ENCODE results near the gene RAD51B.

The RAD51B gene

GRCh38 chr14:68464711-68465110 is 645.1 kb downstream of the RAD51B start:
- DNase-seq (ENCODE audit: low read depth, low spot score), result peak; percentile 69
- no peak overlapping the region for H3K4me3 ChIP-seq (ENCODE audit: low read depth, low read length)
- TF ChIP-seq, protein P1, sequence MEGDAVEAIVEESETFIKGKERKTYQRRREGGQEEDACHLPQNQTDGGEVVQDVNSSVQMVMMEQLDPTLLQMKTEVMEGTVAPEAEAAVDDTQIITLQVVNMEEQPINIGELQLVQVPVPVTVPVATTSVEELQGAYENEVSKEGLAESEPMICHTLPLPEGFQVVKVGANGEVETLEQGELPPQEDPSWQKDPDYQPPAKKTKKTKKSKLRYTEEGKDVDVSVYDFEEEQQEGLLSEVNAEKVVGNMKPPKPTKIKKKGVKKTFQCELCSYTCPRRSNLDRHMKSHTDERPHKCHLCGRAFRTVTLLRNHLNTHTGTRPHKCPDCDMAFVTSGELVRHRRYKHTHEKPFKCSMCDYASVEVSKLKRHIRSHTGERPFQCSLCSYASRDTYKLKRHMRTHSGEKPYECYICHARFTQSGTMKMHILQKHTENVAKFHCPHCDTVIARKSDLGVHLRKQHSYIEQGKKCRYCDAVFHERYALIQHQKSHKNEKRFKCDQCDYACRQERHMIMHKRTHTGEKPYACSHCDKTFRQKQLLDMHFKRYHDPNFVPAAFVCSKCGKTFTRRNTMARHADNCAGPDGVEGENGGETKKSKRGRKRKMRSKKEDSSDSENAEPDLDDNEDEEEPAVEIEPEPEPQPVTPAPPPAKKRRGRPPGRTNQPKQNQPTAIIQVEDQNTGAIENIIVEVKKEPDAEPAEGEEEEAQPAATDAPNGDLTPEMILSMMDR (IDR thresholded peaks at IDR 0.05; ENCODE audit: low read depth, low read length), result no peak
- in situ Hi-C loops (cut with HindIII; ENCODE audit: low sequenced_read_pairs), result no loop called here

DNA sequence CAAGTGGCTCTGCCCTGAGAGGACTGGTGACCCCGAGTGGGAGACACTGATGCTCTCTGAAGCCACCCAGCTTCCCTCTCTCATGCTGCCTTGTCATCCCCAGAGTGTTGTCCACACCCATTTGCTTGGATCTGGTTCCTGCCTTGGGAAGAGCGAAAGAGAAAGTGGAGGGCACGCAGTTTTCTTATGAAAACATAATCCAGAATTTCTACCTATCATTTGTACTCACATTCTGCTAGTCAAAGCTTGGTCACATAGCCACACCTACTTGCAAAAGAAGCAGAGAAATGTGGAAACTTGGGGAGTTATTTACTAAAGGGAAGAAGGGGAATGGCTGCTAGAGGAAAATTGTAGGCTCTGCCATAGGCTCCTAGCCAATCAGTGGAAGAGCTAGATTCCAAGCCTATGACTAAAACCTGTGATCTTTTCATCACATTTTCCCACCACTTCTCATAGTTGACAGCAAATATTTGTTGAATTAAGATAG is 647.0 kb downstream of the RAD51B start:
- DNase-seq (ENCODE audit: low read depth, low spot score), result peak; percentile 85
- TF ChIP-seq, protein P1 (IDR thresholded peaks at IDR 0.05; ENCODE audit: low read depth, low read length), result no peak
- in situ Hi-C loops (cut with HindIII; ENCODE audit: low sequenced_read_pairs), result no loop called here
- H3K4me3 ChIP-seq (ENCODE audit: low read depth, low read length), result no peak overlapping the region

- DNase-seq (ENCODE audit: low read depth, low spot score), result no peak
- TF ChIP-seq, protein P1 (IDR thresholded peaks at IDR 0.05; ENCODE audit: low read depth, low read length), result no peak
- in situ Hi-C loops (cut with HindIII; ENCODE audit: low sequenced_read_pairs), result no loop called here
- H3K4me3 ChIP-seq (ENCODE audit: low read depth, low read length), result no peak overlapping the region
Measured at GRCh38 chr14:68467425-68467824, 647.8 kb downstream of the RAD51B start.

DNA sequence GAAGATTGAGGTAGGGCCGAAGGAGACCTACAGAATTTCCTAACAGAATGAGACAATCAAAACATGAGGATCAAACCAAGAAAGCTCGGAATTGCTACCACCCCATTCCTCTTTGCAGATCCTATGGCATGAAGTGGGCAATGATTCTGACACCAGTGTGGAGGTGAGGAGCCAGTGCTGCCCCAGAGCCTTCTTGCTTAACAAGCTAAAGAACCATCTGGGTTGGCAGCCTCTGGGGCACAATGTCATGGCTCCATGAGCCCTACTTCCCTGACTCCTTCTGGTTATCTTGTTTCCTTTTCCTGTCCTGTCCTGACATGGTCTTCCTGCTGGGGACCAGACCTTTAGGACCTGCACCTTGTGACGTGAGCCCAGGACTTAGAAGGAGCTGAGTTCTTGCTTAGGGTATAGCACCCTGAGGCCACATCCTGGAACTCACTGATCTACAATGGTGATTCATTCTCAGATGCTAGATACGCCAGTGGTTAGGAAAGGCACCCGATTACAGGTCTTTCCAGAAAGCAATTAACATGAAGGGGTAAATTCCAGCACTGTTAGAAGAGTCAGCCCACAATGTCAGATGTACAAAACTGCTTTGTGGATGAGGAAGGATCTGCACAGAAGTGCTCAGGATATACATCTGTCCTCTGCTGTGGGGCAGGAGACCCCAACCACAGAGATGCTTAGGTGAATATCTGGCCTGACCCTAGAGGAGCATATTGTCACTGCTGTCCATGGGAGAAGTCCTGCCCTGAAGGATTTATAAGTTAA is 649.0 kb downstream of the RAD51B start:
- H3K4me3 ChIP-seq (ENCODE audit: low read depth, low read length), result no peak overlapping the region
- TF ChIP-seq, protein P1 (IDR thresholded peaks at IDR 0.05; ENCODE audit: low read depth, low read length), result no peak
- DNase-seq (ENCODE audit: low read depth, low spot score), result peak; percentile 80
- in situ Hi-C loops (cut with HindIII; ENCODE audit: low sequenced_read_pairs), result no loop called here

DNA sequence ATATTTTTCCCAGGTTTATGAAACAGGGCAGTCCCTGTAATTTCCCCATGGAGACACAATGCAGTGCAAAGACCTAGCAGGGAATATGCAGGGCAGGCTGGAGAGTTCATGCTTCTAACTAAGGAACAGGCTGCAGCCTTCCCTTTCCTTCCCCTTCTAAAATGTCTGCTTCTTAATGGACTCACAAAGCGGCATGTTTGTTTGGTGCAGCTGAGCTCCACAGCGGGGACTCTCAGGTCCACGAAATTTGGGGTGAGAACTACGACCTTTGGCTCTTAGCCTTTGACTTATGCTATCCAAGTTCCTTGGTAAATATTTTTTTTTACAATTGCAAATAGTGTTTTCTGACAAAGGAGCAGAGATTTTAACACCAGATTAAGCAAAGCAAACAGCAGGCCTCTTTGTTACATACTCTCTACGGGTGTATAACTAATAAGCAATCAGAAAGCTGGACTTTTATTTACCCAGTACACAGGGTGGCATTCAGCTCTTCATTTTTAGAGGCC is 649.7 kb downstream of the RAD51B start:
- H3K4me3 ChIP-seq (ENCODE audit: low read depth, low read length), result no peak overlapping the region
- no peak for DNase-seq (ENCODE audit: low read depth, low spot score)
- in situ Hi-C loops (cut with HindIII; ENCODE audit: low sequenced_read_pairs), result no loop called here
- TF ChIP-seq, protein P1 (IDR thresholded peaks at IDR 0.05; ENCODE audit: low read depth, low read length), result no peak

DNA sequence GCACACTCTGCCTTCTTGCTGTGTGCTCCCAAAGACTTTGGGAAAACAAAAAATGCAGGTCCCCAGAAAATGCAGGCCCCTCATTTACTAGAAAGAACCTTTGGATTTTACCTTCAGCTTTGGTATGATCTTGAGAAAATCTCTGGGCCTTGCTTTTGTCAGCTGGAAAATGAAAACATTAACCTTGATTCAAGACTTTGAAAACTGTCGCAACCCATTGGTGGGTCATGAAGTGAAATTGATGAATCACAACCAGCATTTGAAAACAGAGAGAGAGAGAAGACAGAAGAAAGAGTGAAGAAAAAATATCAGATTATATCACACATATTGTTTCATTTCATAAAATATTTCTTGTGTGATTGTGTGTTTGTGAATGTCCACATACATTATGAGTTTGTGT is 650.8 kb downstream of the RAD51B start:
- TF ChIP-seq, protein P1 (IDR thresholded peaks at IDR 0.05; ENCODE audit: low read depth, low read length), result no peak
- no peak for DNase-seq (ENCODE audit: low read depth, low spot score)
- in situ Hi-C loops (cut with HindIII; ENCODE audit: low sequenced_read_pairs), result no loop called here

More for the DNA sequence above, 650.8 kb downstream of the RAD51B start:
- no peak overlapping the region for H3K4me3 ChIP-seq (ENCODE audit: low read depth, low read length)
